Stimulated activated CD8-positive, alpha-beta memory T cell treated with anti-CD3 and anti-CD28 coated beads, Interleukin-12 subunit alpha, Interleukin-12 subunit beta, amount 100 ng/mL, for 4 hours (primary cell): Measurements from ENCODE around the gene LMX1B.

Source experiments
- DNase-seq: peaks from one replicate; pipeline ENCODE4 v3.0.0-alpha.2; 2020; ENCODE audit warnings: low read depth

Gene LMX1B

GRCh38 chr9:126661122-126661520 lies 47.4 kb downstream of the LMX1B start:
- no peak for DNase-seq

GRCh38 chr9:126661521-126662251 lies 48.0 kb downstream of the LMX1B start:
- DNase-seq, result no peak

- DNase-seq, result no peak
These were observed 49.9 kb downstream of the LMX1B start for GRCh38 chr9:126663661-126664072.

- DNase-seq, result no peak
These were observed 51.3 kb downstream of the LMX1B start for GRCh38 chr9:126664900-126665643.

GRCh38 chr9:126665644-126666035 lies 51.9 kb downstream of the LMX1B start:
- DNase-seq, result no peak

- no peak for DNase-seq
These were observed 52.6 kb downstream of the LMX1B start for GRCh38 chr9:126666155-126666803.

- no peak for DNase-seq
These were observed 53.7 kb downstream of the LMX1B start for GRCh38 chr9:126667190-126668055.

GRCh38 chr9:126668058-126668457 lies 54.3 kb downstream of the LMX1B start:
- DNase-seq, result no peak

- DNase-seq, result no peak
These were observed 55.4 kb downstream of the LMX1B start for GRCh38 chr9:126669108-126669507.

- DNase-seq, result no peak
These were observed 56.5 kb downstream of the LMX1B start for GRCh38 chr9:126670270-126670669.

- DNase-seq, result no peak
These were observed 57.7 kb downstream of the LMX1B start for GRCh38 chr9:126671381-126671831.

GRCh38 chr9:126671983-126672382 lies 58.3 kb downstream of the LMX1B start:
- DNase-seq, result no peak

GRCh38 chr9:126672634-126673284 lies 59.0 kb downstream of the LMX1B start:
- DNase-seq, result no peak

GRCh38 chr9:126673689-126674364 lies 60.1 kb downstream of the LMX1B start:
- no peak for DNase-seq

GRCh38 chr9:126674365-126675146 lies 60.8 kb downstream of the LMX1B start:
- DNase-seq, result no peak

- no peak for DNase-seq
These were observed 61.4 kb downstream of the LMX1B start for GRCh38 chr9:126675147-126675467.

- DNase-seq, result no peak
These were observed 62.5 kb downstream of the LMX1B start for GRCh38 chr9:126676102-126676684.

GRCh38 chr9:126676685-126677143 lies 63.0 kb downstream of the LMX1B start:
- DNase-seq, result no peak

- DNase-seq, result no peak
These were observed 63.7 kb downstream of the LMX1B start for GRCh38 chr9:126677188-126678084.
